Transverse colon (tissue), 4 donors: ENCODE data around the gene C21orf58. TPM values are rescaled to one million over a fixed set of nuclear protein-coding genes. Genes with fewer than 3 reads are reported as not detected.

Experiments
- DNase-seq: peaks from one replicate; pipeline ENCODE4 v3.0.0-alpha.2; 2019
- H3K27ac ChIP-seq, 4 donors: fragments of 200-600 bp; sonication (generic); 2 replicates each; pipeline ENCODE4 v1.5.1; 2016 to 2018; ENCODE audit warnings: inconsistent platforms in 4 of 4
- H3K27me3 ChIP-seq: fragments of 200-600 bp; sonication (generic); 2 replicates; pipeline ENCODE4 v1.5.1; 2017; ENCODE audit warnings: inconsistent platforms
- H3K36me3 ChIP-seq, 4 donors: fragments of 200-600 bp; sonication (generic); 2 replicates each; pipeline ENCODE4 v1.5.1; 2017 to 2019; ENCODE audit warnings: inconsistent platforms in 4 of 4
- H3K4me1 ChIP-seq, 4 donors: fragments of 200-600 bp; sonication (generic); 2 replicates each; pipeline ENCODE4 v1.5.1; 2017 to 2020; ENCODE audit warnings: inconsistent platforms in 4 of 4
- H3K4me3 ChIP-seq, 4 donors: fragments of 200-600 bp; sonication (generic); 1 replicate in 1 of 4; 2 replicates in 3 of 4; pipeline versions ENCODE4 v1.5.1 to v1.6.1; 2017 to 2019; ENCODE audit warnings: inconsistent platforms in 4 of 4
- H3K9me3 ChIP-seq, 2 donors: fragments of 200-600 bp; sonication (generic); 2 replicates each; pipeline ENCODE4 v1.5.1; 2017 to 2019; ENCODE audit warnings: inconsistent platforms in 2 of 2
- CTCF ChIP-seq, 5 experiments: fragments of 200-600 bp in 3 of 5; fragments of 450-650 bp in 2 of 5; sonication (generic) in 3 of 5; IDR thresholded peaks; 1 replicate in 2 of 5; 2 replicates in 3 of 5; pipeline ENCODE4 v1.5.1; 2016 to 2017; ENCODE audit warnings: antibody characterized with exemption in 5 of 5, inconsistent platforms in 3 of 5, mild to moderate bottlenecking in 2 of 5, moderate library complexity in 1 of 5
- EP300 ChIP-seq: sonication (generic); formaldehyde crosslinking; IDR thresholded peaks from one replicate; pipeline ENCODE4 v1.6.1; 2017; ENCODE audit warnings: antibody characterized with exemption, low read depth
- POLR2A ChIP-seq: fragments of 450-650 bp; IDR thresholded peaks from one replicate; pipeline ENCODE4 v1.6.1; 2016; ENCODE audit warnings: antibody characterized with exemption, mild to moderate bottlenecking, moderate library complexity
- POLR2AphosphoS5 ChIP-seq, 3 donors: sonication (generic); formaldehyde crosslinking; IDR thresholded peaks; one replicate each; pipeline ENCODE4 v1.6.1; 2016; ENCODE audit warnings: antibody characterized with exemption in 3 of 3
- WGBS, 2 donors: methylation state at CpG; one replicate each; pipeline ENCODE4 v1.1.5; 2018; ENCODE audit warnings: low coverage in 1 of 2; 5-methylcytosine and 5-hydroxymethylcytosine counted together
- in situ Hi-C, 4 donors: fragments of 200-750 bp; cut with MboI; loops; one replicate each; pipeline versions ENCODE4 v1.15.0 to v1.15.1; 2017; ENCODE audit warnings: low sequenced_read_pairs in 3 of 4, low pct_ligation_motif_present in 1 of 4, low pct_unique_long_range_greater_than_20kb in 1 of 4
- intact Hi-C: fragments of 100-400 bp; cut with DNase I; formaldehyde crosslinking; loops from one replicate; pipeline ENCODE4 v1.15.1; 2023; ENCODE audit warnings: low total_unique reads
- total RNA-seq, 4 donors: library from RNA; depleted of rRNA; stranded (reverse); fragments of >200 nt; gene quantifications; one replicate each; pipeline ENCODE4 v1.1.0, GENCODE V29; 2016

The C21orf58 gene
- total RNA-seq, 4 donors from 2014 or later, result 2.5 to 79.8 (median 7.6) TPM

GRCh38 chr21:46285761-46286647 lies 37.7 kb downstream of the C21orf58 start, which contains the start of gene YBEY:
TSS of gene YBEY (plus strand) at chr21:46286342. CDS start at chr21:46286914, 572 bp downstream.
- peak; percentile 88 for TF ChIP-seq POLR2A
- peak; percentile 73 to 91 (median 80) for TF ChIP-seq POLR2AphosphoS5 (IDR thresholded peaks at IDR 0.05)
- peak; percentile 26 to 64 (median 47) for TF ChIP-seq CTCF (IDR thresholded peaks at IDR 0.05)
- TF ChIP-seq EP300, result no peak
- intact Hi-C loops (no loop called here), in situ Hi-C loops (no loop called here)
- Histone ChIP-seq H3K4me3 (peak within 1 kb of the TSS; percentile 79 to 92 (median 86)), H3K36me3 (peaks cover 0 to 15% (median 4%) of the 10 kb centered on the region in 4 donors), H3K9me3 (no peaks in the 10 kb centered on the region), H3K27ac (peak within 1 kb of the TSS; percentile 98 to 99 (median 98)), H3K27me3 (no peaks in the 10 kb centered on the region), H3K4me1 (peaks cover 24 to 60% (median 55%) of the 10 kb centered on the region in 4 donors)
- DNase-seq, result peak; percentile 93
- WGBS, 2 donors, result 0 to 2% methylated on average over 4 to 56 of the region's 105 CpGs

GRCh38 chr21:46285206-46285661 lies 38.4 kb downstream of the C21orf58 start, which contains the start of gene MCM3AP:
TSS of gene MCM3AP (minus strand) at chr21:46285611. CDS start at chr21:46285286, 325 bp downstream.
- in situ Hi-C loops (no loop called here), intact Hi-C loops (no loop called here)
- DNase-seq, result no peak

GRCh38 chr21:46284733-46285132 lies 38.9 kb downstream of the C21orf58 start:
- peak overlapping the region; percentile 98 to 99 (median 98) for H3K27ac ChIP-seq
- DNase-seq, result no peak
- in situ Hi-C loops, result no loop called here
- TF ChIP-seq POLR2AphosphoS5 (IDR thresholded peaks at IDR 0.05) (no peak), POLR2A (no peak), CTCF (IDR thresholded peaks at IDR 0.05) (no peak), EP300 (no peak)
- H3K9me3 ChIP-seq, result no peaks in the 10 kb centered on the region
- intact Hi-C loops, result no loop called here
- 69 to 83% methylated on average over 1 of the region's 1 CpG for WGBS, 2 donors
- H3K36me3 ChIP-seq, result peaks cover 0 to 25% (median 8%) of the 10 kb centered on the region in 4 donors
- peaks cover 24 to 60% (median 55%) of the 10 kb centered on the region in 4 donors for H3K4me1 ChIP-seq
- H3K27me3 ChIP-seq, result no peaks in the 10 kb centered on the region
- peak overlapping the region in 2 of 4 donors; percentile 86 to 92 for H3K4me3 ChIP-seq

More at GRCh38 chr21:46285206-46285661, 38.4 kb downstream of the C21orf58 start, which contains the start of gene MCM3AP:
- Histone ChIP-seq H3K9me3 (no peaks in the 10 kb centered on the region), H3K4me3 (peak within 1 kb of the TSS; percentile 79 to 92 (median 86)), H3K36me3 (peaks cover 0 to 20% (median 5%) of the 10 kb centered on the region in 4 donors), H3K27me3 (no peaks in the 10 kb centered on the region), H3K27ac (peak within 1 kb of the TSS; percentile 98 to 99 (median 98)), H3K4me1 (peaks cover 24 to 60% (median 55%) of the 10 kb centered on the region in 4 donors)
- 30 to 36% methylated on average over 6 of the region's 6 CpGs for WGBS, 2 donors
- TF ChIP-seq EP300, result no peak
- no peak for TF ChIP-seq POLR2A
- TF ChIP-seq POLR2AphosphoS5 (IDR thresholded peaks at IDR 0.05), result no peak
- TF ChIP-seq CTCF (IDR thresholded peaks at IDR 0.05), result no peak

- no peak for TF ChIP-seq CTCF (IDR thresholded peaks at IDR 0.05)
- WGBS, 2 donors, result 30 to 48% methylated on average over 2 to 15 of the region's 15 CpGs
- H3K27me3 ChIP-seq, result no peaks in the 10 kb centered on the region
- no peaks in the 10 kb centered on the region for H3K9me3 ChIP-seq
- peaks cover 0 to 30% (median 11%) of the 10 kb centered on the region in 4 donors for H3K36me3 ChIP-seq
- H3K4me3 ChIP-seq, result peak overlapping the region in 1 of 4 donors; percentile 86
- peak; percentile 36 for DNase-seq
- in situ Hi-C loops, result no loop called here
- H3K27ac ChIP-seq, result peak overlapping the region; percentile 46 to 99 (median 98)
- intact Hi-C loops, result no loop called here
- peaks cover 24 to 60% (median 55%) of the 10 kb centered on the region in 4 donors for H3K4me1 ChIP-seq
Observed at GRCh38 chr21:46284077-46284644, 39.5 kb downstream of the C21orf58 start.
